GM19328 (cell line): Measurements from ENCODE around the gene C16orf89.

Experiments used
- ATAC-seq: cut with Tn5 transposase; IDR thresholded peaks from one replicate; pipeline ENCODE4 v1.9.1; 2021; ENCODE audit warnings: mild to moderate bottlenecking, moderate library complexity; ENCODE audit not compliant: unreplicated experiment

C16orf89 gene

DNA sequence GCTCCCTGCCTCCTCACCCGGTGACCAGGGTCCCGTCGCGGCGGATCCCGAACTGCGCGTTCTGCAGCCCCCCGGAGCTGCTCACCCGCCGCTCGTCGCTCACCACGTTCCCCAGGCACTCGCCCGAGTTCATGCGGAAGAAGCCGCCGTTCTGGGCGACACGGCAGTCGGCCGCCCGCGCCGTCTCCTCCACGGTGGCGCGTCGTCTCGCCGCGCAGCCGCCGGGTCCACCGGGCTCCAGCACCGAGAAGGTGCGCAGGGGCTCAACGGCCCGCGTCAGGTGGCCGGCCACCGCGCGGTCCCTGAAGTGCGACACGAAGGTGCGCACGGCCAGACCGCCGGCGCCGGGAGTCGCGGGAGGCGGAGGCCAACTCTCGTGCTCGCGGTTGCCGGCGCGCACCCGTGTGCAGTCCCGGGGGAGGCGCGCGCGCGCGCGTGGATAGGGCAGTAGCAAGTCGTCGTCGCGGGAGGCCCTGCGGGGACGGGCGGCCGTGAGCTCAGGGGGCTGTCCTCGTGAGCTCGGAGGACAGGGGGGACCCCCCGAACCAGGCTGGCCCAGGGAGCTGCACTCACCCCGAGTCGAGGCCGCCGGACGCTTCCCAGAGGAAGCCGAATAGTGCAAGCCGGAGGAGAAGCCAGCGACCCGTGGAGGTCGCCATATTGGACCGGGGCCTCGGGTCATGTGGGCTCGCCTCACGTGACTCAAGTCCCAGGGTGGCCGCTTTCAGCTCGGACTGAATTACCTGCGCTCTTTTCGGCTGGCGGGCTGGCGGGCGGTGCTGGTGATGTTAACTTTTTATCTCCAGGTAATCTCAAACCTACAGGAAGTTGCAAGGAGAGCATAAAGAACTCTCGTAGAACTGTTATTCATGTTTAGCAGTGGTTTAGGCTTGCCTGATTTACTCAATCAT lies 32.2 kb downstream of the C16orf89 start, which contains the start of gene NAGPA:
Gene NAGPA (minus strand): TSS at position 680 of the 911 bp plus-strand sequence. CDS start 21 bp downstream, at position 659.
- peak; percentile 70 for ATAC-seq

DNA sequence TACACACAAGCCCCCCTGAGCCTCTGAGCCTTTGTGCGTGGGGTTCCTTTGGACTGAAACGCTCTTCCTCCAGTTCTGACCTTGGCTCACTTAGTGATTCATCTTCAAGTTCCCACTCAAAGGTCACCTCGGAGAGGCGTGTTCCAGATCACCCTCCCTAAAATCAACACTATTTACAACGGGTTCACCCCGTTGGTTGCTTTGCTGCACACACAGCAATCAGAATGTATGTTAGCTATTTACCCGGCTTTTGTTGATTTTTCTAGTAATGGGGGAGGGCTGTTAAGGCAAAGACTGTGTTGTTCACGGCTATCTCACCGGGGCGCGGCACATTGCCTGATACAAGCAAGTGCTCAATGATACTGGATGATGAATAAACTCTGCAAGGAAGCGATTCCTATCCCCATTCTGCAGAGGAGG lies 33.0 kb downstream of the C16orf89 start:
- ATAC-seq = no peak

DNA sequence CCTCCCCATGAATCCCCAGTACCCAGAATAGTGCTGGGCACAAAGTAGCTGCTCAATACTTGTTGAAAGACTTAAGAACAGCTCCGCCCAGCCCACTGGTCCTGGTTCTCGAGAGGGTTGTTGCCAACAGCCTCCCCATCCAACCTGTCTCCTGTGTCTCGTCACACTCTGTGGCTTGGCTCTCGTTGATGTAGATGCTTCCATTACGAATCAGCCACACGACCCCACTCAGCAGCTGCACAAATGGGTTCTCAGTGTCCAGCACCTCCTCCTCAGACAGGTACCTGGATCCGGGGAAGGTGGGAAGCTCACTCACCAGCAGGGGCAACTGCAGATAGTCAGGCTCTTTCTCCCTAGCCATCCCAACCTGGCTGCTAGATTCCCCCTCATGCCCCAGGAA lies 34.2 kb downstream of the C16orf89 start:
- no peak for ATAC-seq

DNA sequence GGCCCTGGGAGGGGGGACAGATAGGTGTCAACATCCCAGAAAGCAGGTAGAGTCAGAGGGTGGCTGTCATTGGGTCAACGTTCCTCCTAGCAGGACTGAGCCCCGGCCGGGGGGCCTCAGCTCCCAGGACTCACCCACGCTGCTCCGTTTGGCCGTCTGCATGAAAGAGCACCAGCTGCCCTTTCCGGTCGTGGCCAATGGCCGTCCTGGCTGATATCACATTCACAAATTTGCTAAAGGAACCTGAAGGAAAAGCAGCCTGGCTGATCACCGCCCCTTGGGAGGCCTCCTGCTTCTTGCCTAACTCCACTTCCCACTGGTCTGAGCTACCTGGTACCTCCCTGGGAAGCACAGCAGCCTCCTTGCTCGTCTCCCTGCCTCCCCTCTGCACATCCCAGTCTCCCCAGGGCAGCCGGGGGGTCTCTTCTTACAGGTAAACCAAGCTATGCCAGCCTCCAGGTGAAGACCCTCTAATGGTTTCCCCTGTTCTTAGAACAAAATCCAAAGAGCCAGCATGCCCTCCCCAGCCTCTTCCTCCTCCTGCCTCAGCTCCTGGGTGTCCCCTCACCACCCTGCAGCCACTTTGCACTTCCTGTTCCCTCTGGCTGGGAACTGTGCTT lies 35.4 kb downstream of the C16orf89 start:
- ATAC-seq = no peak

DNA sequence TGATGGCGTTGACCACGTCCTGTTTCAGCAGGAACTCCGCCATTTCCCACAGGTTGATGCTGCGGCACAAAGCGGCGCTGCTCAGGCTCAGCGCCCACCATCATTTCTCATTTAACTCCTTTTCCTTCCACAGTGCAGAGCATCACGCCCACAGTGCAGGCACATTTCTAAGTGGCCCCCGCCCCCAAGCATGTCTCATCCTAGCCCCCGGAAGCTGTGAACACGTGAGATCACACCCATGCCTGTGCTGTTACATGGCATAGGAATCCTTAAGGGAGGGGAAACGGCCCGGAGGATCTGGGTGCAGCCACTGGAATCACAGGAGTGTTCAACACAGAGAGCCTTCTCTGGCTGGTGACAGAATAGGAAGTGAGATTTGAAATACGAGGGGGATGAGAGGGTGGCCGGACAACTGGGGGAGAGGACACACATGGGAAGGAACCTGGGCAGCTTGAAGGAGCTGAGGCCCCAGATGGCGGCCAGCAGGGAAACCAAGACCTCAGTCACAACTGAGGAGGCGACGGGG lies 36.7 kb downstream of the C16orf89 start:
- no peak for ATAC-seq

DNA sequence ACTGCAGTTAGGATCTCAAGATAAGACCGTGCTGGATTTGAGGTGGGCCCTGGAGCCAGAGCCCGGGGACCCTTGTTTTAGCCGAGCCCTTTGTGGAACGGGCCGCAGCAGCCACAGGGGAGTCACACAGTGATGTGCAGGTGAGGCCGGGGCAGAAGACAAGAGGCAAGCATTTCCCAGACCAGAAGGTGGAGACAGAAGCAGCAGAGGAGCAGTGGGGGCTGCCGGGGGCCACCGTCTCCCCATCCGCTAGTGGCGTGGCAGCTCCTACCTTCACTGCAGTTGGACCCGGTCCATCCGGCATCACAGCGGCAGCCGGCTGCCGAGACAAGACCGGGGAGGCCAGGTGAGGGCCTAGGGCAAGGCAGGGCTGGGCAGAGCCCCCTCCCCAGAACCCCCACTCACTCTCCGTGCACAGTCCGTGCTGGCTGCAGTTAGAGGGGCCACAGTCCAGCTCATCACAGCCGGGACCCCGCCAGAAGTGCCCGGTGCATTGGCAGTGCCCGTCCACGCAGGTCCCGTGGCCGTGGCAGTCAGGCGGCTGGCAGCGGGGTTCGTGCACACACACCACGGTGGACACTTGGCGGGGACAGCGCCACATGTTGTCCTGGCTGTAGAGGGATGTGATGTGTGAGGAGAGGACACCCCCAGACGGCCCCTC lies 38.1 kb downstream of the C16orf89 start:
- ATAC-seq = no peak

DNA sequence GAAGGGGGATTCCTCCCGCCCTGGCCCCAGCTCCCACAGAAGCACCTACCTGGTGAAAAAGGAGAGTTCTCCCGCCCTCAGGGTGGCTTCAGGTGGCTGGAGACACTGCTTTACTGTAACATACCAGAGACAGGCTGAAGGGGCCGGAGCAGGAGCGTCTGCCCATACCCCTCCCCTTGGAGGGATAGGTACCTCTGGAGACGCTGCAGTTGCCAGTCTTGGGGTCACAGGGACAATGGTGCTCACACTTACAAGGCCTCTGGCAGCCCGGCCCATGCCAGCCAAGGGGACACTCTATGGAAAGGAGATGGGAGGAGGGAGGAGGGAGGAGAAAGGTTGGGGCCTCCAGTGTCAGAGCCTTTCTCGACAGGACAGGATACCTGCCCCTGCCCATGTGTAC lies 38.7 kb downstream of the C16orf89 start:
- ATAC-seq = no peak

DNA sequence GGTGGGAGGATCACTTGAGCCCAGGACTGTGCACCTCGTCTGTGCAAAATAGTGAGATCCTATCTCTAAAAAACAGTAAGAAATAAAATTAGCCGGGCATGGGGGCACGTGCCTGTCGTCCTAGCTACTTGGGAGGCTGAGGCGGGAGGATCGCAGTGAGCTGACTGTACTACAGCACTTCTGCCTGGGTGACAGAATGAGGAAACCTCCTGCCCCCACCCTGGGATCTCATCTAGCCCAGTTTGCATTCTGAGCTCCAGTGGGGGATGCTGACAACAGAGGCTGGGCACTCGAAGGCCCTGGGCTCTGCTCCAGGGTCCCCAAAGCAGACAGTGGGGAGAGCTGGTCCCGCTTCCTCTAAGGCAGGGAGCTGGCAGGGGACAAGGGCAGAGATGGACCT lies 39.1 kb downstream of the C16orf89 start:
- ATAC-seq = no peak

DNA sequence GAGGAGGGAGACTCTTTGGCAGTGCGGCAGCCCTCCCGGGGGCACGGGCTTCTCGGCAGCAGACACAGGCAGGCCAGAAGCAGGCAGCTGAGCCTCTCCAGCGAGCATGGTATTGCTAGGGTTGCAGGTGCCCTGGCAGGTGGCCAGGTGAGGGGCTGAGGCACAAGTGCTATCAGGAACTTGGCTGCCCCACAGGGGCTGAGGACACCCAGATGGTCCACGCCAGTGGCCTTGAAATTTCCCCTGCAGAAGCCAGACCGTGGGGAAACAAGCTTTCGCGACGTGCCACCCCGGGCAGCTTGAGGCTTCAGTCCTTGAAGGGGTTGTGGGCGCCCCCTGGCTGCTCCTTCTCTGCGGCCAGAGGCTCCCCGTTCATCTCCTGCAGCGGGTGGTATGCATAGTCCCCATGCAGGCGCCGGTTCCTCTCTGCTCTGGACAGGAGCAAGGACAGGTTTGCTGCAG lies 40.6 kb downstream of the C16orf89 start:
- ATAC-seq = no peak

DNA sequence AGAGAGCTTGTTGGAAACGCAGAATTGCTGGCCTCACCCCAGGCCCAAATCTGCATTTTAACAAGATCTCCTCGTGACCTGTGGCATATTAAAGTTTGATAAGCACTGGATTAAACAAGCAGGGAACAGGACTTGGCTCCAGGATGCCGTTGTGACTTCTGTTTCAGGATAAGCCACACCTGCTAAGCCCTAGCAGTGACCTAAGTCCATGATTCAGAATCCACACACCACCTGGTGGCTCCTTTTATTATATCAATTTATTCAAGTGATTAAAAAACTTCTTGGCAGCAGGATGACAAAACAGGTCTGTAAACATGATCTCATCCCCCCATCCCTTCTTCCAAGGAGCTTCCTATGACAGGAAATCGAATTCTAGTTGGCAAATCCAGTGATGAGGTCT lies 41.1 kb downstream of the C16orf89 start:
- ATAC-seq = no peak

DNA sequence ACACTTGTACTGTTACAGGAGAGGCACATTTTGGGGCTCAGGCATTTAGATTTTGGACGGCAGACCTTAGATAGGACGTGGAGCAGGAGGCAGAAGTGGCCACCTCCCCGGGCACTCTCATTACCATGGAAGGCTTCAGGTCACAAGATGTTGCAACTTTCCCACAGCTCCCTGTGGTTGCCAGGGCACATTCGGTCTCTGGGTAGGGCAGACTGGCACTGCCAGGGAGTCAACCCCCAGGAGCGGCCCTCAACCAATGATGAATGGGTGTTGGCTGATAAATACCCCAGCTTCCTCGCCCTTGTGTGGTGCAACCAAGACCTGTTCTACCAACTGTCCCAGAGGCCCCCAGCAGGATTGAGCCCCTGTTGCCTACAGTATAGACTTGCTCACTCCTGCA lies 43.2 kb downstream of the C16orf89 start:
- no peak for ATAC-seq

DNA sequence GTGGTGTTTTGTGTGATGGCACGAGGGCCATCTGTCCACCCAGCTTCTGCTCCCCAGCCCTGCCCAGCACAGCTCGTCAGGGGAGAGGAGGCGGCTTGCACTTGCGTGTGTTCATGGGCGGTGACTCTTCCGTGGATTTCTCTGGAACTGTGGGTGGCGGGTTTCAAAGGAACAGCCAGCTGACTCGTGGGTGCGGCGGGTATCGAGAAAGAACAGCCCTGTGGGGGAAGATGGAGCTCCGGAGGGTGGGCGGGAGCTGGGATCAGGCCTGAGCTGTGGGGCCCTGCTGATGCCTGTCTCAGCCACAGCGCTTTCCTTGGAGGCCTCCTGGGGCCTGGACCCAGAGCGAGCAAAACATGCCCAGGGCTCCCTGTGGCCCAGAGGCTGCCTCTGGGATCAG lies 45.2 kb downstream of the C16orf89 start:
- no peak for ATAC-seq

DNA sequence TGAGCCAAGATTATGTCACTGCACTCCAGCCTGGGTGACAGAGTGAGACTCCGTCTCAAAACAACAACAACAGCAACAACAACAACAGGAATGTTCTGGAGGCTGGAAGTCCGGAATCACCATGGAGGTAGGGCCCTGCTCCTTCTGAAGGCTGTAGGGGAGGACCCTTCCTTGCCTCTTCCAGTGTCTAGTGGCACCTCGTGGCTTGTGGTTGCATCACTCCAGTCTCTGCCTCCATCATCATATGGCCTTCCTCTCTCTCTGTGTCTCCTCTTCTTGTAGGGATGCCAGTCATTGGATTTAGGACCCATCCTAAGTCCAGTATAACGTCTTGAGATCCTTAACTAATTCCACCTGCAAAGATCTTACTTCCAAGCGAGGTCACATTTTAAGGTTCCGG lies 46.0 kb downstream of the C16orf89 start:
- ATAC-seq = no peak

DNA sequence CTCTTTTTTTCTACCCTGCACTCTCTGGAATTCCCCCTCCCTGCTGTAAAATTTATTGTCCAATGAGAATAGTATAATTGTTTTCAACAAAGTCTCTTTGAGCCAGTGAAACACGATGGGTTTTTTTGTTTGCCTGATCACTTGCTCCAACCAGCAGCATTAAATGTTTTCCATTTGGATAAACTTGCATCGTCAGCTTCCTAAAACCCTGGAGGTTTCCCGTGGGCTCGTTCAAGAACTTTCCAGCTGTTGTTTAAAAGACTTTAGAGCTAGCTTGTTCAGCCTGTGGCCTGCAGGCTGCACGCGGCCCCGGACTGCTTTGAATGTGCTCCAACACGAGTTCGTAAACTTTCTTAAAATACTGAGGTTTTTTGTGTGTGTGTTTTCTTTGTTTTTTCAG lies 47.0 kb downstream of the C16orf89 start:
- ATAC-seq = no peak

DNA sequence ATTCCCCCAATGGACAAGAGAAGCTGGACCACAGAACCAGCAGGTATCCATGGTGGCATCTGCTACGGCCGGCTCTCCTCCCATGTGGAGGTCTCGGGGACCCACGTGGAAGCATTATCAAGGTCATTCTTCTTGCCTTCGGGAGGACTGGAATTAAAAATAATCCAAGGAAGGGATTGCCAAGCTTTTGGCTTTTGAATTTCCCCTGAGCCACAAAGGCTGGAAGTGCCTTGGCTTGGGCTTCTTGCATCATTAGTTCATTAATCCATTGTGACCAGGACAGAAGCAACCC lies 48.1 kb downstream of the C16orf89 start:
- no peak for ATAC-seq

DNA sequence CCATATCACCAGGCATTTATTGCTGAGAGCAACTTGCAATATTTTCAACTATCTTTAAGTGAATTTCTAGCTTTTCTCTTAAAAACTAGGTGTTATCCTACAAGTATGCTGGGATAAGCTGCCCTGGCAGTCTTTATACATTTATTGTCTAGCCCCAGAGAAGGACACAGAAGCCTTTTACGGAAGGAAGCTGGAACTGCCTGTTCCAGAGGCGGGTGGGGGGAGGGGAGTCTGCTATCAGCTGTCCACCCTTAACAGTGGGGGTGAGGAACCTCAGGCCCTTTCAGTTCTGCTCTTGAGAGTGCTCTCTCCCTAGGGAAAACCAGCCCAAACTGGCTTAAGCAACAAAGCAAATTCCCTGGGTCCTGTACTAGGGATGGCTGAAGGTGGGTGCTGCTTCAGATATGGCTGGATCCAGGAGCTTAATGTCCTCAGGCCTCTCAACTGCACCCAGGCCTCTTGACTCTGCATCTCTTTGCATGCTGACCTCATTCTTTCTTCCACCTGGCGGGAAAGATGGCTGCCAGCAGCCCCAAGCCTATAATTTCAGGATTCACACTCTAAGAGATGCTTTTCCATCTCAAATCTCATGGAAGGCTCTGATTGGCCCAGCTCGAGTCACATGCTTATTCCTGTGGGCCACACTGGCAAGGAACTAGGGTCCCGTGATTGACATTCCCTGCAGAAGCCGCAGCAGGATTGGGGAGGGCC lies 48.6 kb downstream of the C16orf89 start:
- no peak for ATAC-seq

DNA sequence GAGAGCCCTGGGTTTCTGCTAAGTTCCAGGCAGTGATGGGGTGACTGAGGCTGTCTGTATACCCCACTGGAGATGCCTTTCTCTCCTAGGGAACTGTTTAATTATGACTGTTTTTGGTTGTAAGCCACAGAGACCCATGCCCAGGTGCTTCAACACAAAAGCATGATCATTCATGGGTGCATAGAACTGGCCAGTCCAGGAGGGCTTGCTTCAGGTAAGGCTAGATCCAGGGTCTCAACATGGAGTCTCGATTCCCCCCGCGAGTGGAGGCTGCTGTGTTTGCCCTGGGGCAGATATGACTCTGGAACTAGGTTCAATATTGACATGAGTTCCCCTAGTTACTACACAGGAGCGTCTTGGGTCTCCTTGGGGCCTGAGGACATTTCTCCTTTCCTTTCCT lies 49.9 kb downstream of the C16orf89 start:
- ATAC-seq = no peak

DNA sequence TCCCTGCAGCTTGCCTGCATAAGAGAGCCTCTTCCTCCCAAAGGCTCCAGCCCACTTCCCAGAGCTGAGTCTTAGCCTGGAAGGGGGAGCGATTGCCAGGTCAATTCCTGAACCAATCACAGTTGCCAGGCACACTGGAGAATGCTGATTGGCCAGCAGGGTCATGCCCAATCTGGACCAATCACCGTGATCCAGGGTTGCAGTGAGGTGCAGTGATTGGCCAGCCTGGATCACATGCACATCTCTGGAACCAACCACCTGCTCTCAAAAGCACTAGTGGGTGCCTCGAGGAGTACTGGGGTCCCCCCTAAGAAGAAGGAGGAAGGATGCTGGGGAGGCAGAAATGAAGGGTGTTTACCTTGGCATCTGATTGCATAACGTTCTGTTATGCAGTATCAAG lies 50.4 kb downstream of the C16orf89 start:
- no peak for ATAC-seq

DNA sequence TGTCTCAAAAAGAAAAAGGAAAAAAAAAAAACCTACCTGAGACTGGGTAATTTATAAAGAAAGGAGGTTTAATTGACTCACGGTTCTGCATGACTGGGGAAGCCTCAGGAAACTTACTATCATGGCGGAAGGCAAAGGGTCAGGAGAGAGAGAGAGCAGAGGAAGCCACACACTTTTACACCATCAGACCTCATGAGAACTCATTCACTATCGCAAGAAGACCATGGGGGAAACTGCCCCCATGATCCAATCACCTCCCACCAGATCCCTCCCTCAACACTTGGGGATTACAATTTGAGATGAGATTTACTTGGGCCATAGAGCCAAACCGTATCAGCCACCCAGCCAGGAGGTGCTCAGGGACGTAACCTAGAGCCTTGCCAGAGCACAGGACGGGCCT lies 52.9 kb downstream of the C16orf89 start:
- ATAC-seq = no peak

DNA sequence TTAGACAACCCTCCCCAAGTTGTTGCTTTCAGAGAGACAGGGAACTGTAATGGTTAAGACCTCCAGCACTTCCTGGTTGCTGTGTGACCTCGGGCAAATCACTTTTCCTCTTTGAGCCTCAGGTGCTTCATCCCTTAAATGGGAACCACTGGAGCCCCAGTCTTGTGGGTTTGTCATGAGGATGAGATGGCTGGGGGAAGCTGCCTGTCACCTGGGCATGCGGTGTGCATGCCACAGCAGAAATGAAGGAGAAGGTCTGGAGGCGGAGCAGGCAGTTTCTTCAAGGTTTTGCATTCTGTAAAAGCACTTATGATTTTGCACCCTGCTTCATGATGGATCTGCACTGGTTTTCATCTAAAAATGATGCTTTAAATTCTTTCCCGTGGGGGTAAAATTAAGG lies 54.1 kb downstream of the C16orf89 start:
- no peak for ATAC-seq
